T-helper 17 cell (primary cell): Measurements from ENCODE around the gene KBTBD7. TPM values are rescaled to one million over a fixed set of nuclear protein-coding genes. Genes with fewer than 3 reads are reported as not detected.
"Not testable (repeated sequence)": the region's sequence is repeated elsewhere in the genome, so short reads cannot be mapped to it uniquely, and the experiment has no call there.

Experiments
- ATAC-seq: fragments of 150-1000 bp; cut with Tn5 transposase; 2 replicates; pipeline ENCODE4 v1.10.0; 2021; ENCODE audit warnings: mild to moderate bottlenecking, moderate library complexity
- DNase-seq, 3 donors: peaks; one replicate each; pipeline versions ENCODE4 v3.0.0 to v3.0.0-alpha.2; 2020 to 2021
- H3K9me3 ChIP-seq: one replicate; pipeline ENCODE4 v1.7.0; 2013; ENCODE audit warnings: low read length, mild to moderate bottlenecking; ENCODE audit not compliant: control insufficient read depth, poor library complexity, severe bottlenecking
- H3K27ac Mint-ChIP-seq: one replicate; pipeline ENCODE4 v1.8.0; 2022; ENCODE audit warnings: mild to moderate bottlenecking, moderate library complexity, mixed read lengths
- H3K27me3 Mint-ChIP-seq: one replicate; pipeline ENCODE4 v1.8.0; 2022; ENCODE audit warnings: mixed read lengths
- H3K36me3 Mint-ChIP-seq: one replicate; pipeline ENCODE4 v1.8.0; 2022; ENCODE audit warnings: low read depth, mixed read lengths
- H3K4me1 Mint-ChIP-seq: one replicate; pipeline ENCODE4 v1.8.0; 2022; ENCODE audit warnings: mild to moderate bottlenecking, mixed read lengths
- H3K4me3 Mint-ChIP-seq: one replicate; pipeline ENCODE4 v1.8.0; 2022; ENCODE audit warnings: mild to moderate bottlenecking, moderate library complexity, mixed read lengths
- total RNA-seq, 4 donors: library from RNA in 2 of 4; stranded (reverse) in 2 of 4; gene quantifications; one replicate each; pipeline ENCODE4 v1.2.3 and lab custom pipeline; 2022 to 2026

The KBTBD7 gene
- total RNA-seq, 2 donors from 2014 or later, result 2.7 to 3.0 TPM

DNA sequence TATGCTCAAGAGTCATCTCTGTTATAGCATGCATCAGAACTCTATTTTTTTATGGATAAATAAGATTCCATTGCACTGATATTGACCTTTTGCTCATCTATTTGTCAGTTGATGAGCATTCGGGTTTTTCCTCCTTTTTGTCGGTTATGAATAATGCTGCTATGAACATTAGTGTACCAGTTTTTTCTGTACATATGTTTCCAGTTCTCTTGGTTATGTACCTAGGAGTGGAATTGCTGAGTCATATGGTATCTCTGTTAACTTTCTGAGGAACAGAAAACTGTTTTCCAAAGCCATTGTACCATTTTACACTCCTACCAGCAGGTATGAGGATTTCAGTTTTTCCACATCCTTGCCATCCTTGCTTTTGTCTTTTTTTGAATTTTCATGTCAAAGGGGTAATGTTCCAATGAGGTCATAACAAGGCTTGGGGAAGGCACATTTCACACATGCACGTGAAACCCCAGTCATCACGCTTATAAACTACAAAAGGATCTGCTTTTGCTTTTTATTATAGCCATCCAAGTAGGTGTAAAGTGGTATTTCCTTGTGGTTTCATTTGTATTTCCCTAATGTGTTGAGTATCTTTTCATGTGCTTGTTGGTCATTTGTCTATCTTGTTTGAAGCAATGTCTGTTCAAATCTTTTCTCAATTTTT lies 14.6 kb downstream of the KBTBD7 start:
- no peak for ATAC-seq
- no peak overlapping the region for H3K4me3 Mint-ChIP-seq
- no peaks in the 10 kb centered on the region for H3K27me3 Mint-ChIP-seq

GRCh38 chr13:41178040-41178439 lies 16.3 kb downstream of the KBTBD7 start:
- Mint-ChIP-seq H3K27ac (no peak overlapping the region), H3K4me3 (no peak overlapping the region), H3K27me3 (no peaks in the 10 kb centered on the region), H3K36me3 (no peaks in the 10 kb centered on the region), H3K4me1 (no peaks in the 10 kb centered on the region)
- DNase-seq, result no peak
- ATAC-seq, result no peak
- H3K9me3 ChIP-seq, result peaks cover 3% of the 10 kb centered on the region

More for the DNA sequence above, 14.6 kb downstream of the KBTBD7 start:
- Mint-ChIP-seq H3K27ac (no peak overlapping the region), H3K4me1 (no peaks in the 10 kb centered on the region), H3K36me3 (no peaks in the 10 kb centered on the region)
- H3K9me3 ChIP-seq, result peaks cover 3% of the 10 kb centered on the region
- DNase-seq, result no peak

DNA sequence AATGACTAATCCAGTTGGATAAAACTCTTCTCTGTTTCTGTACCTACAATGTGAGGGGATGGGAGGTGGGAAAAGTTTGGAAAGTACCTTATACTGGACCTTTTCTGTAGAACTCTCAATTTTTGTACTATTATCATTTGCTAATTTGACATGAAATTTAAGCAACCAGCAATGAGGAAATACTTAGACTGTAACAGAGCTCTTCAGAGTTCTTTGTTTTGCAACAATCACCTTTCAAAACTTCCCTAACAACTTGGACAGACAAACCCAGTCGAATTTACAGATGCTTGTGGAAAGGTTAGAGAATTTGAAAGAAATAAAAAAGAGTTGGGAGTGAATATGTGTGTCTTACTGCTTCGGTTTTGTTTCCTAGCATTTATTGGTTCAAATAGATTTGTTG lies 16.8 kb downstream of the KBTBD7 start:
- peaks cover 3% of the 10 kb centered on the region for H3K36me3 Mint-ChIP-seq
- no peak for DNase-seq
- no peaks in the 10 kb centered on the region for H3K27me3 Mint-ChIP-seq
- H3K4me1 Mint-ChIP-seq, result no peaks in the 10 kb centered on the region
- ATAC-seq, result no peak
- no peak overlapping the region for H3K27ac Mint-ChIP-seq
- peaks cover 3% of the 10 kb centered on the region for H3K9me3 ChIP-seq
- no peak overlapping the region for H3K4me3 Mint-ChIP-seq

GRCh38 chr13:41175576-41175975 lies 18.8 kb downstream of the KBTBD7 start:
- H3K9me3 ChIP-seq, H3K4me3 Mint-ChIP-seq, H3K4me1 Mint-ChIP-seq, DNase-seq, H3K27me3 Mint-ChIP-seq, ATAC-seq, H3K27ac Mint-ChIP-seq, H3K36me3 Mint-ChIP-seq: not testable (repeated sequence)

DNA sequence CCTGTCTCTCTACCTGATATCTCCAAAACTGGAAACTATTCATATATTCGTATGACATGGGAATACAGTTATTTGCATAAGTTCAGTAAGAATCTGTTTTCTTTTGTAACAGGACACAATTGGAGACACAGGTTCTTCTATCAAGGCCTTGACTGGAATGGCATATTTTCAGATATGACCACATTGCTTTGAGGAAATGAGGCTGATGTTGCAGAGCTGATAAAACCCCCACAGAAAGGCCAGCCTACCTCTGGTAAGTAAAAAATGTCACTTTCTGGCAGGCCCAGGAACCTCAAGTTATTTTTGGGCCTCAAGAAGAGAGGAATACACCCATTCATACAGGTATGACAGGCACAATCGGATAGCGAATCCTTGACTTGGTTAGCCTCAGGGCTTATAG lies 32.2 kb downstream of the KBTBD7 start:
- ATAC-seq, result no peak
- no peaks in the 10 kb centered on the region for H3K9me3 ChIP-seq
- no peak for DNase-seq
- peaks cover 2% of the 10 kb centered on the region for H3K4me1 Mint-ChIP-seq
- H3K4me3 Mint-ChIP-seq, result no peak overlapping the region
- no peak overlapping the region for H3K27ac Mint-ChIP-seq
- H3K27me3 Mint-ChIP-seq, result no peaks in the 10 kb centered on the region
- H3K36me3 Mint-ChIP-seq, result no peaks in the 10 kb centered on the region

DNA sequence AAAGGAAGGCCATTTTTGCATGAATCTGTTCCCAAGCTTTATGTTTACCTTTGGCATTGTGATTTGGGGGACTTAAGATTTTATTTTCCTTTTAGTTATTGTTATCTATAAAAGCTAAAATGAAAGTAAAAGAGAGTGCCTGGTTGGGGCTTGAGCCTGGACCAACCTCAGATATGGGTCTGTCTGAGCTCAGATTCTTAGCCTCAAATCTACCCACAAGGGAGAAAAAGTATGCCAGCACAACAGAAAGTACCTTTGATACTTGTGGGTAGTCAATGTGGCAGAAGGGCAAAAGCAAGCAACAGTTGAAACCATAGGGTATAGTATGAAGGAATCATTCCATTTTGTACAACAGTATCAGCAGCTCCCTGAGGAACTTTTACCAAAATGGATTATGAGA lies 35.2 kb downstream of the KBTBD7 start:
- no peaks in the 10 kb centered on the region for H3K36me3 Mint-ChIP-seq
- ATAC-seq (peak; percentile 35), DNase-seq (no peak)
- no peak overlapping the region for H3K27ac Mint-ChIP-seq
- no peak overlapping the region for H3K4me3 Mint-ChIP-seq
- no peaks in the 10 kb centered on the region for H3K27me3 Mint-ChIP-seq
- H3K4me1 Mint-ChIP-seq, result no peaks in the 10 kb centered on the region
- H3K9me3 ChIP-seq, result no peaks in the 10 kb centered on the region

GRCh38 chr13:41157048-41157717 lies 37.2 kb downstream of the KBTBD7 start:
- Mint-ChIP-seq H3K36me3 (no peaks in the 10 kb centered on the region), H3K4me1 (no peaks in the 10 kb centered on the region), H3K4me3 (no peak overlapping the region), H3K27ac (no peak overlapping the region), H3K27me3 (no peaks in the 10 kb centered on the region)
- H3K9me3 ChIP-seq, result peaks cover 5% of the 10 kb centered on the region
- DNase-seq (no peak), ATAC-seq (no peak)

DNA sequence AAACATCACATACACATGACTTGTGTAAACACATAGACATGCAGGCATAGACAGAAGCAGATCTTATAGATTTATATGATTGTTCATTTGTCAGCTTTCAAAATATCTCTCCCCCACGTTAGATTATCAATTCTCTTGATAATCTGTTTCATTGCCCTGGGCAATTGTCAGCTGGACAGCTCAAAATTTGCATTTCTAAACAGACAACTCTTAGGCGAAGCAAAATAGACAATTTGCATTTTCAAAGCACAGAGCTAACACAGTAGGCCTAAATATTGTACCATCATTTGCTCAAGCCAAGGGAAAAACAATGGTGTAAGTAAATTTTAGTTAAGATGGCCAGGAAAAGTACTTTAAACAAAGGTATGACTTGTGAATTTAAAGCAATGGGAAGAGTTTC lies 37.7 kb downstream of the KBTBD7 start:
- ATAC-seq, result no peak
- H3K4me3 Mint-ChIP-seq, result no peak overlapping the region
- H3K27me3 Mint-ChIP-seq, result no peaks in the 10 kb centered on the region
- no peaks in the 10 kb centered on the region for H3K36me3 Mint-ChIP-seq
- no peak for DNase-seq
- H3K9me3 ChIP-seq, result peaks cover 5% of the 10 kb centered on the region
- H3K27ac Mint-ChIP-seq, result no peak overlapping the region
- H3K4me1 Mint-ChIP-seq, result no peaks in the 10 kb centered on the region

- Mint-ChIP-seq H3K27me3 (no peaks in the 10 kb centered on the region), H3K36me3 (no peaks in the 10 kb centered on the region), H3K27ac (no peak overlapping the region), H3K4me3 (no peak overlapping the region), H3K4me1 (no peaks in the 10 kb centered on the region)
- DNase-seq, result no peak
- peaks cover 20% of the 10 kb centered on the region for H3K9me3 ChIP-seq
- ATAC-seq, result no peak
These were observed 40.3 kb downstream of the KBTBD7 start for GRCh38 chr13:41154042-41154441.

DNA sequence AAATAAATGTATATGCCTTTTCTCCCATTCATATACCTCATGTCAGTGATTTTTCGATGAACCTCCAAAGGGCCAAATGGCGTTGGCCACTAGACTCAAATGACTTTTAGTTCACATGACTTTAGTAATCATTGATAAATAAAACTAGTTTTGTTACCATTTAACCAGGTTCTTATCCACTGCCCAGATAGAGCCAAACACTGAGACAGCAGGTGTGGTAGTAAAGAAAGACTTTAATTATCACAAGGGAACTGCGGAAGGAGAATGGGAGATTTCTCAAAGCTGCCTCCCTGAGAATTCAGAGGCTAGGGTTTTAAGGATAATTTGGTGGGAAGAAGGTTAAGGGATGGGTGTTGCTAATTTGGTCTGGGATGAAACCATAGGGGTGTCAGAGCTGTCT lies 42.4 kb downstream of the KBTBD7 start:
- no peak for ATAC-seq
- H3K4me1 Mint-ChIP-seq, result no peaks in the 10 kb centered on the region
- H3K9me3 ChIP-seq, result peaks cover 27% of the 10 kb centered on the region
- no peak for DNase-seq
- H3K36me3 Mint-ChIP-seq, result no peaks in the 10 kb centered on the region
- no peaks in the 10 kb centered on the region for H3K27me3 Mint-ChIP-seq
- no peak overlapping the region for H3K4me3 Mint-ChIP-seq
- H3K27ac Mint-ChIP-seq, result no peak overlapping the region

GRCh38 chr13:41150058-41150457 lies 44.3 kb downstream of the KBTBD7 start:
- no peak for ATAC-seq
- no peak for DNase-seq
- no peaks in the 10 kb centered on the region for H3K4me1 Mint-ChIP-seq
- H3K27ac Mint-ChIP-seq, result no peak overlapping the region
- peaks cover 27% of the 10 kb centered on the region for H3K9me3 ChIP-seq
- H3K36me3 Mint-ChIP-seq, result no peaks in the 10 kb centered on the region
- no peak overlapping the region for H3K4me3 Mint-ChIP-seq
- H3K27me3 Mint-ChIP-seq, result no peaks in the 10 kb centered on the region

DNA sequence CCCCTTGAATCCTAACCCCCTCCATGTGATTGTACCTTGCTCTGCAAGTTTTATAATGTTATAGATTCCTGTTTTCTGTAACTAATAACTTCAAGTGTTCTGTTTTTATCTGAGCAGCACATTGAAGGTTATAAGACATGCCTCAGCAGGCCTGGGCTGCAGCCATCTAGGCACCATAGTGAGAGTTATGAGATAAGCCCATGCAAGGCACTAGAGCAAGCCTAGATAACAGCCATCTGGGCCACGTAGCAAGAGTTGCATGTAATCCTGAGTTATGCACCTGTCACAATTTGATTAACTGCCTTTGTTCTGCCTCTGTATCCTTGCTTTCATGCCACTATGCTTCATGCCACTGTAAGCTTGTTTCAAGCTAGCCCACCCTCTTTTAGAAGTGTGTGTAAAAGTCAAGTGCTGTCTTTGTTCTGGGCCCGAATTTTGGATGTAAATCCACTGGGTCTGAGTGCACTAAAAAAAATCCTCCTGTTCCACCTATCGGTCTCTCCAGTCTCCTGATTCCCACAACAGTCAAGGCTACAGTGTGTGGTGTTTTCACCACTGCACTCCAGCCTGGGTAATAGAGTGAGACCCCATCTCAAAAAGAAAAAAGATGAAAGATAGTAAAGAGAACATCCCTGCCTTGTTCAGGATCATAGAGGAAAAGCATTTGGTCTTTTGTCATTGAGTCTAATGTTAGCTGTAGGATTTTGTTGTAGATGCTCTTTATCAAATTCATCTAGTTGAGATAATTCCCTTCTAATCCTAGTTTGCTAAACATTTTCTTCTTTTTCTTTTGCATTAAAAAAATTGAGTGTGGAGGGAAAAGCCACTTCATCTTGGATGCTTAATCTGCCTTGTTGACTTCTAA lies 45.7 kb downstream of the KBTBD7 start:
- Mint-ChIP-seq H3K36me3 (no peaks in the 10 kb centered on the region), H3K4me3 (no peak overlapping the region), H3K27ac (no peak overlapping the region), H3K27me3 (no peaks in the 10 kb centered on the region), H3K4me1 (no peaks in the 10 kb centered on the region)
- peaks cover 27% of the 10 kb centered on the region for H3K9me3 ChIP-seq
- ATAC-seq (no peak), DNase-seq (no peak)

- Mint-ChIP-seq H3K27ac (no peak overlapping the region), H3K36me3 (no peaks in the 10 kb centered on the region), H3K4me3 (no peak overlapping the region), H3K27me3 (no peaks in the 10 kb centered on the region), H3K4me1 (no peaks in the 10 kb centered on the region)
- peaks cover 16% of the 10 kb centered on the region for H3K9me3 ChIP-seq
- no peak for ATAC-seq
- DNase-seq, result no peak
These were observed 49.0 kb downstream of the KBTBD7 start for GRCh38 chr13:41145136-41145908.
